IMR-90 (cell line): ENCODE results near the gene HMGA1. TPM values are rescaled to one million over a fixed set of nuclear protein-coding genes. Genes with fewer than 3 reads are reported as not detected.

Source experiments
- ATAC-seq: fragments of 200-7000 bp; cut with Tn5 transposase; 2 replicates; pipeline ENCODE4 v1.9.1; 2020; ENCODE audit warnings: low read depth, mild to moderate bottlenecking, moderate library complexity
- BruUV-seq: library from RNA; stranded (reverse); fragments of 400-500 nt; replicated peaks from 2 replicates; lab custom pipeline; 2021; lab: Mats Ljungman, UMichigan
- CTCF ChIA-PET: fragments of 300-600 bp; formaldehyde crosslinking; extraction: SDS; loops from one replicate; lab custom pipeline; 2021; ENCODE audit warnings: antibody characterized with exemption; lab: Yijun Ruan, JAX
- POLR2A ChIA-PET: fragments of 300-600 bp; sonication (Branson Sonifier 250); formaldehyde crosslinking; loops from one replicate; lab custom pipeline; 2022; ENCODE audit warnings: antibody characterized with exemption; ENCODE audit not compliant: unreplicated experiment; lab: Charles Lee
- DNase-seq: peaks from one replicate; pipeline ENCODE4 v3.0.0; 2013
- H2AFZ ChIP-seq: replicated peaks from 2 replicates; pipeline ENCODE3; 2013; ENCODE audit warnings: low read length, mild to moderate bottlenecking; ENCODE audit not compliant: poor library complexity
- H2AK5ac ChIP-seq: 2 replicates; pipeline ENCODE4 v1.6.1; 2013; ENCODE audit warnings: low read depth, low read length, inconsistent platforms
- H2AK9ac ChIP-seq: replicated peaks from 2 replicates; pipeline ENCODE3; 2013; ENCODE audit warnings: mild to moderate bottlenecking, low read depth, low read length, moderate library complexity; ENCODE audit not compliant: poor library complexity
- H2BK120ac ChIP-seq: 2 replicates; pipeline ENCODE4 v1.6.1; 2013; ENCODE audit warnings: low read depth, low read length, inconsistent platforms
- H2BK15ac ChIP-seq: 3 replicates; pipeline ENCODE4 v1.6.1; 2013; ENCODE audit warnings: low read depth, low read length, inconsistent platforms
- H2BK20ac ChIP-seq: 2 replicates; pipeline ENCODE4 v1.6.1; 2013; ENCODE audit warnings: low read depth, mild to moderate bottlenecking, inconsistent platforms, low read length, moderate library complexity
- H2BK5ac ChIP-seq: 2 replicates; pipeline ENCODE4 v1.6.1; 2013; ENCODE audit warnings: mild to moderate bottlenecking, low read depth, low read length, inconsistent platforms; ENCODE audit not compliant: poor library complexity, severe bottlenecking
- H3K14ac ChIP-seq: replicated peaks from 2 replicates; pipeline ENCODE4 v1.6.1; 2013; ENCODE audit warnings: low read depth, low read length, inconsistent platforms
- H3K18ac ChIP-seq: 2 replicates; pipeline ENCODE4 v1.6.1; 2013; ENCODE audit warnings: low read depth, low read length, control low read depth
- H3K23ac ChIP-seq: 2 replicates; pipeline ENCODE4 v1.6.1; 2013; ENCODE audit warnings: low read depth, low read length, inconsistent platforms
- H3K27ac ChIP-seq: 2 replicates; pipeline ENCODE4 v1.5.1; 2013; ENCODE audit warnings: mild to moderate bottlenecking, control low read depth, low read length; ENCODE audit not compliant: insufficient read depth
- H3K27me3 ChIP-seq: 2 replicates; pipeline ENCODE4 v1.6.1; 2013; ENCODE audit warnings: low read length; ENCODE audit not compliant: control insufficient read depth, insufficient read depth
- H3K36me3 ChIP-seq: 2 replicates; pipeline ENCODE4 v1.6.1; 2013; ENCODE audit warnings: low read length, mixed read lengths; ENCODE audit not compliant: control insufficient read depth, insufficient read depth
- H3K4ac ChIP-seq: 2 replicates; pipeline ENCODE4 v1.6.1; 2013; ENCODE audit warnings: low read depth, low read length, inconsistent platforms
- H3K4me1 ChIP-seq: 2 replicates; pipeline ENCODE4 v1.6.1; 2013; ENCODE audit warnings: low read length, mixed read lengths; ENCODE audit not compliant: control insufficient read depth, insufficient read depth
- H3K4me2 ChIP-seq: 2 replicates; pipeline ENCODE4 v1.6.1; 2013; ENCODE audit warnings: low read depth, mild to moderate bottlenecking, control low read depth, low read length, moderate library complexity
- H3K4me3 ChIP-seq: 2 replicates; pipeline ENCODE4 v1.5.1; 2013; ENCODE audit warnings: low read depth, mild to moderate bottlenecking, control low read depth, low read length, moderate library complexity; ENCODE audit not compliant: insufficient read depth
- H3K56ac ChIP-seq: 2 replicates; pipeline ENCODE4 v1.6.1; 2013; ENCODE audit warnings: low read length, inconsistent platforms; ENCODE audit not compliant: insufficient read depth; ENCODE audit errors: extremely low read depth
- H3K79me1 ChIP-seq, 2 experiments: 2 replicates each; pipeline ENCODE4 v1.6.1; 2013; ENCODE audit warnings: low read length in 2 of 2, inconsistent platforms in 1 of 2, low read depth in 1 of 2
- H3K9ac ChIP-seq: 2 replicates; pipeline ENCODE4 v1.6.1; 2013; ENCODE audit warnings: low read depth, low read length, control low read depth
- H3K9me1 ChIP-seq: 2 replicates; pipeline ENCODE4 v1.6.1; 2013; ENCODE audit warnings: low read length, inconsistent platforms; ENCODE audit not compliant: insufficient read depth
- H3K9me3 ChIP-seq: 2 replicates; pipeline ENCODE4 v1.6.1; 2013; ENCODE audit warnings: low read length; ENCODE audit not compliant: control insufficient read depth, insufficient read depth
- H4K20me1 ChIP-seq: 2 replicates; pipeline ENCODE4 v1.6.1; 2013; ENCODE audit warnings: low read length, inconsistent platforms; ENCODE audit not compliant: insufficient read depth
- H4K5ac ChIP-seq: 2 replicates; pipeline ENCODE4 v1.6.1; 2013; ENCODE audit warnings: mild to moderate bottlenecking, low read depth, low read length, control low read depth
- H4K8ac ChIP-seq, 2 experiments: 2 replicates each; pipeline ENCODE4 v1.6.1; 2013; ENCODE audit warnings: low read depth in 2 of 2, low read length in 2 of 2, control low read depth in 1 of 2, inconsistent platforms in 1 of 2
- H4K91ac ChIP-seq: 2 replicates; pipeline ENCODE4 v1.6.1; 2013; ENCODE audit warnings: low read depth, low read length, inconsistent platforms; ENCODE audit not compliant: insufficient read depth
- BHLHE40 ChIP-seq: fragments of 150-350 bp; IDR thresholded peaks from 2 replicates; pipeline ENCODE4 v1.6.1; 2016; ENCODE audit warnings: mild to moderate bottlenecking, low read depth, low read length
- CEBPB ChIP-seq: IDR thresholded peaks from 2 replicates; pipeline ENCODE4 v1.6.1; 2012; ENCODE audit warnings: low read depth, low read length, improper control_type of control experiment
- CHD1 ChIP-seq: IDR thresholded peaks from 2 replicates; pipeline ENCODE4 v1.6.1; 2012; ENCODE audit warnings: low read depth, low read length, improper control_type of control experiment
- CTCF ChIP-seq: conservative IDR thresholded peaks from 2 replicates; pipeline ENCODE4 v1.5.1; 2012; ENCODE audit warnings: mild to moderate bottlenecking, low read depth, low read length, improper control_type of control experiment
- FOS ChIP-seq: fragments of 150-350 bp; IDR thresholded peaks from 2 replicates; pipeline ENCODE4 v1.6.1; 2016; ENCODE audit warnings: low read depth, low read length
- MAFK ChIP-seq: IDR thresholded peaks from 2 replicates; pipeline ENCODE4 v1.6.1; 2012; ENCODE audit warnings: low read depth, low read length, improper control_type of control experiment
- MAZ ChIP-seq: IDR thresholded peaks from 2 replicates; pipeline ENCODE4 v1.6.1; 2012; ENCODE audit warnings: low read depth, mild to moderate bottlenecking, low read length, improper control_type of control experiment, moderate library complexity, borderline replicate concordance
- MXI1 ChIP-seq: IDR thresholded peaks from 2 replicates; pipeline ENCODE4 v1.6.1; 2012; ENCODE audit warnings: low read depth, mild to moderate bottlenecking, low read length, moderate library complexity, borderline replicate concordance
- NFE2L2 ChIP-seq: fragments of 150-350 bp; IDR thresholded peaks from 2 replicates; pipeline ENCODE4 v1.6.1; 2016; ENCODE audit warnings: low read depth, mild to moderate bottlenecking, low read length
- POLR2A ChIP-seq: IDR thresholded peaks from 2 replicates; pipeline ENCODE4 v1.6.1; 2012; ENCODE audit warnings: mild to moderate bottlenecking, low read depth, low read length
- RAD21 ChIP-seq: IDR thresholded peaks from 2 replicates; pipeline ENCODE4 v1.6.1; 2012; ENCODE audit warnings: low read length, improper control_type of control experiment
- RCOR1 ChIP-seq: IDR thresholded peaks from 2 replicates; pipeline ENCODE4 v1.6.1; 2012; ENCODE audit warnings: mild to moderate bottlenecking, low read length, improper control_type of control experiment; ENCODE audit not compliant: insufficient replicate concordance
- RFX5 ChIP-seq: IDR thresholded peaks from 2 replicates; pipeline ENCODE4 v1.8.0; 2012; ENCODE audit warnings: low read depth, mild to moderate bottlenecking, low read length, moderate library complexity
- SMC3 ChIP-seq: fragments of 150-350 bp; IDR thresholded peaks from 2 replicates; pipeline ENCODE4 v1.6.1; 2016; ENCODE audit warnings: low read depth, mild to moderate bottlenecking, antibody characterized with exemption, low read length, moderate library complexity
- USF2 ChIP-seq: fragments of 150-350 bp; IDR thresholded peaks from 2 replicates; pipeline ENCODE4 v1.6.1; 2017; ENCODE audit warnings: mild to moderate bottlenecking, antibody characterized with exemption, low read length, low read depth
- WGBS, 2 experiments: methylation state at CpG; one replicate each; pipeline versions ENCODE4 v1.1.5 to v1.1.7; 2013; ENCODE audit warnings: missing lambda C conversion rate in 2 of 2; ENCODE audit not compliant: insufficient read length in 1 of 2; ENCODE audit errors: extremely low coverage in 2 of 2; 5-methylcytosine and 5-hydroxymethylcytosine counted together
- dilution Hi-C: fragments of 300-500 bp; cut with HindIII; formaldehyde crosslinking; loops from one replicate; pipeline ENCODE4 v1.14.3; 2018; ENCODE audit warnings: low sequenced_read_pairs; ENCODE audit not compliant: unreplicated experiment
- in situ Hi-C: fragments of 300-500 bp; cut with MboI; formaldehyde crosslinking; loops from 3 replicates; pipeline ENCODE4 v1.14.3; 2019; ENCODE audit warnings: low sequenced_read_pairs, inconsistent platforms, mixed read lengths
- intact Hi-C: fragments of 100-400 bp; cut with micrococcal nuclease; formaldehyde crosslinking; loops from 2 replicates; pipeline ENCODE4 v1.10.0; 2022
- polyA plus RNA-seq, 3 experiments: library from polyadenylated mRNA; depleted of rRNA; stranded (reverse); fragments of >200 nt; gene quantifications; 2 replicates each; pipeline ENCODE4 v1.2.3, GENCODE V29; 2012; ENCODE audit warnings: low replicate concordance in 1 of 3
- total RNA-seq: library from RNA; depleted of rRNA; stranded (reverse); fragments of >200 nt; gene quantifications from 2 replicates; pipeline ENCODE4 v1.2.3, GENCODE V29; 2012
- TF ChIP-seq, protein P1 (sequence below): fragments of 150-350 bp; IDR thresholded peaks from 2 replicates; pipeline ENCODE4 v1.6.1; 2016; ENCODE audit warnings: low read depth, mild to moderate bottlenecking, low read length, moderate library complexity, borderline replicate concordance

HMGA1 gene
- total and polyA plus RNA-seq, 2 of the 4 experiments (the other 2 are of a cell fraction), result 101 to 589 TPM

- no peak for ATAC-seq
- Histone ChIP-seq H3K18ac (no peak overlapping the region), H2AFZ (no peak overlapping the region), H4K91ac (no peak overlapping the region), H2BK5ac (no peak overlapping the region), H3K4me3 (no peak overlapping the region), H4K20me1 (no peaks in the 10 kb centered on the region), H2BK120ac (no peak overlapping the region), H3K79me1 (no peaks in the 10 kb centered on the region), H2AK5ac (no peak overlapping the region), H3K9me1 (0 out of 2 replicates have a peak, but pooled peaks cover 5% of the 10 kb centered on the region), H2BK15ac (no peak overlapping the region), H3K36me3 (no peaks in the 10 kb centered on the region), H4K8ac (no peak overlapping the region), H3K4ac (no peak overlapping the region), H3K27ac (no peak overlapping the region), H3K27me3 (no peaks in the 10 kb centered on the region), H4K5ac (no peak overlapping the region), H3K23ac (no peak overlapping the region), H3K9me3 (no peaks in the 10 kb centered on the region), H3K56ac (no peak overlapping the region), H2BK20ac (no peak overlapping the region), H3K4me1 (peaks cover 2% of the 10 kb centered on the region; the same call in 1 of the 2 replicates), H3K4me2 (no peak overlapping the region), H3K14ac (0 out of 2 replicates have a peak overlapping the region, but pooled peaks have one; percentile 41), H2AK9ac (no peak overlapping the region), H3K9ac (no peak overlapping the region)
- WGBS, 2 experiments, result 80% methylated on average over 1 of the region's 3 CpGs; no CpG with 5 or more reads in 1 of the 2 experiments
- in situ Hi-C loops (no loop called here), intact Hi-C loops (no loop called here), dilution Hi-C loops (no loop called here)
- DNase-seq, result peak; percentile 25
- POLR2A ChIA-PET, result no interaction called here
- TF ChIP-seq BHLHE40 (no peak), SMC3 (no peak), USF2 (no peak), POLR2A (no peak), NFE2L2 (no peak), RAD21 (no peak), RFX5 (no peak), MAZ (no peak), MXI1 (no peak), RCOR1 (no peak), CEBPB (no peak), CHD1 (no peak), FOS (no peak), MAFK (no peak), CTCF (no peak)
- TF ChIP-seq, protein P1, sequence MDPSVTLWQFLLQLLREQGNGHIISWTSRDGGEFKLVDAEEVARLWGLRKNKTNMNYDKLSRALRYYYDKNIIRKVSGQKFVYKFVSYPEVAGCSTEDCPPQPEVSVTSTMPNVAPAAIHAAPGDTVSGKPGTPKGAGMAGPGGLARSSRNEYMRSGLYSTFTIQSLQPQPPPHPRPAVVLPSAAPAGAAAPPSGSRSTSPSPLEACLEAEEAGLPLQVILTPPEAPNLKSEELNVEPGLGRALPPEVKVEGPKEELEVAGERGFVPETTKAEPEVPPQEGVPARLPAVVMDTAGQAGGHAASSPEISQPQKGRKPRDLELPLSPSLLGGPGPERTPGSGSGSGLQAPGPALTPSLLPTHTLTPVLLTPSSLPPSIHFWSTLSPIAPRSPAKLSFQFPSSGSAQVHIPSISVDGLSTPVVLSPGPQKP, result no peak
- BruUV-seq, result no TSS peak
- CTCF ChIA-PET, result interaction anchor here (2.1 kb wide), 1 partner anchor 9 kb away, joined by 5 read pairs; no protein-coding TSS in a partner anchor
These were observed 31.2 kb upstream of the HMGA1 start for GRCh38 chr6:34205466-34205865.
